GM21390 (cell line): ENCODE results near the gene CHSY1.

Experiments
- ATAC-seq: cut with Tn5 transposase; IDR thresholded peaks from one replicate; pipeline ENCODE4 v1.9.1; 2021; ENCODE audit not compliant: unreplicated experiment

The CHSY1 gene

GRCh38 chr15:101156509-101157159, 95.2 kb downstream of the CHSY1 start:
- ATAC-seq, result peak; percentile 81

DNA sequence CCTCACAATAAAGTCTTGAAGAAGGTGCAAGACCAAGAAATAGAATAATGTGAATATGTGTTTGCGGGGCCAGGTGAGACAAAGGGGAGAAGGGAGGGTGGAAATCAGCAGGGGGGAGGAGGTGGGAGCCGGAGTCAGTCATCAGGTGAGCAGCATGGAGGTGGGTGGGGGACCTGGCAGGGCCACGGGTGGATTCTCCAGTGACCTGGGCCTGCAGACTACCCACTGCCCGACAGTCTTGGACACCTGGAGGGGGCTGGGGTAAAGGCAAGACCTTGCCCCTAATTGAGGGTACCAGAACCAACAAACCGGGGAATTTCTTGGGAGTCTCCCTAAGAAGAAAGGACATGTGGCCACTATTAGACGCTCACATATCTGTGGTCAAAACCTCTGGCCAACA, 95.8 kb downstream of the CHSY1 start:
- no peak for ATAC-seq

DNA sequence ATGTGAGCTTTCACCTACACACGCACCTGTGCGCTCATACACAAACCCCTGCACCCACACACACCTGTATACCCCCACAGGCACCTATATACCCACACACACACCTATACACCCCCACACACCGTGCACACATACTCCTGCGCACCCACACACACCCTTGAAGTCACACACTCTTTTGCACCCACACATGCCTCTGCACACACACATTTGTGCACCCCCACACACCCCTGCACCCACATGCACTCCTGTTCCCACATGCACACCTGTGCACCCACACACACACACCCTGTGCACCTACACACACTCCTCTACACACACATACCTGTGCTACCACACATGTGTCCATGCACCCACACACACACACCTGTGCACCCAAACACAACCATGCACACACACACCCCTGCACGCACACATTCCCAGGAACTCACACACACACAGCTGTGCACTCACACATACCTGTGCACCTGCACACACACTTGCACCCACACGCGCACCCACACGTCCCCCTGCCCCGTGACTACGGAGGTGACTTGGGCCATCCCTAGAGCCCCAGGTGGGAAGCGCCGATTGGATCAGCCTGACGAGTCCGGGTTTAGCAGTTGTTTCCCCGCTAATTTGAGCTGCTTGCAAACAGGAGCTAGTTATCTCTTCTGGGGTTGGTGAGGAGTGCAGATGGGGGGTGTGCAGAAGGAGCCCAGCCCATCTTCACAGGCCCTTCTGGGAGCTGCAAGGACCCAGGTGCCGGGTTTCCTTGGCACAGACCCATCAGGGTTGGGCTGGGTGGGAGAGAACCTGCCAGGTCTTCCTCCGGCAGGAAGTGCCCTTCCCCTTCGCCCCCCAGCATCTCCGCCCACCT, 97.8 kb downstream of the CHSY1 start:
- ATAC-seq, result no peak

DNA sequence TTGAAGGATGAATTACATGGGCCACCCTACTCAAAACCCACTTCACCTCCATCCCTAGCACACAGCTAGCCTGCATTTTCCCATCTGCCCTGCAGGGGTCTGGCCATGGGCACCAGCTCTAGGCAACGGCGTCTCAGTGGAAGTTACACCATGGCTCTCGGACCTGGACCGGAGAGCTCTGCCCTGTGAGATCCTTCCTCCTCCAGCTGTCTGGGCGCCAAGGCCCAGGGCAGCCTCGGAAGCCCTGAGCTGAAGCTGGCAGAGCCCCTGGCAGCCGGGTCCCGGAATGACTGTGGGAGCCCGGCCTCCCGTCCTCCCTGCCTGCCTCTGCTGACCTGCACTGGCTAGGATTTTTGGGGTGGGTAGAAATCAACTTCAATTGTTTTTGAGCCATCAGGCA, 98.9 kb downstream of the CHSY1 start:
- no peak for ATAC-seq

DNA sequence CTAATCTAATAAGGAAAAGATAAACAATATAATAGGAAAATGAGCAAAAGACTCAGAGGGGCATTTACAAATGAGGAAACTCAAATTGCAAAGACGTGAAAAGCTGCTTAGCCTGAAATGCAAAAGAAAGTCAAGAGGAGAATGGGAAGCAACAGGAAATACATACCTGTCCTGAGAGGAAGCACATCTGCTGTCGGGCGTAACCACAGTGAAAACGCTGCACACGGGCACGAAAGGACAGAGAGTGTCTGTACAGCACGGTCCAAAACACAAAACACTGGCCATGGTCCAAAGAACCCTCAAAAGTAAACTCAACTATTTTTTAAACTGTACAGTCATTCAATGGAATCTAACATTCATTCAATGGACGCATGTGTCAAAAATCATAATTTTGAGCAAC, 100.6 kb downstream of the CHSY1 start:
- peak; percentile 52 for ATAC-seq

GRCh38 chr15:101150723-101151040, 101.2 kb downstream of the CHSY1 start:
- no peak for ATAC-seq

DNA sequence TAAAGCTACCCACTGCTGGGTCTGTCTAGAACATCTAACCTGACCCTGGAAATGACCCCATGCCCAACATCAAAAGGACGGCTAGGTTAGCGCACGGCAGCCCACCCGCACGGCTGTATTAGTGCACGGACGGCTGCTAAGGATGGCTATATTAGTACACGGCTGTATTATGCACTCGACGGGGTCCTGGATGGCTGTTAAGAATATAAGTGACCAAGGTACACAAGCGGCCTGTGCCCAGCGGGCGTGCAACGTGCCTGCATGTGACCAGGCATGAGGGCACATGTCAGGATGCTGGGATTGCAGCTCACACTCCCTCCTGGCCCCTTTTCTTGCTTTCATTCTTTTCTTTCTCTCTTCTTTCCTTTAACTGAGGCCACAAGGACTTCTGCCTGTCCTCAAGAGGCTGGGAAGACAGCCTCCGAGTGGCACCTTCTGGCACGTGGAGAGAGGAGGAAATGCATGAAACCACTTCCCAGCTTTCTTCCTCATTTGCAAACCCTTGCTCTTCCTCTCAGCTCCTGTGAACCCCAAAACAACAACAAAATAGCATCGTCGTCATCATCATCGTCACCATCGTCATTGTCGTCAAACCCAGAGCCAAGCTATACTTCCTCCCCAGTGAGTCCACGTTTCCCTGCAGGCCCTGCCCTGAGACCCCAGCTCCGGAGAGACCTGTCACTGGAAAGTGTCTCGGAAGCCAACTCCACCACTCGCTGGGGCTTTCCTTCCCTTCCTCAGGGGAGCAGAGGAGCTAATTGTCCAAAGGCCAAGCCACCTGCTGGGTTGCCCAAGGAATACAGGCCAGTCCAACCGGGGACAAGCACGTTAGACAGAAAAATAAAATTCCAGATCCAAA, 101.8 kb downstream of the CHSY1 start:
- ATAC-seq, result no peak

DNA sequence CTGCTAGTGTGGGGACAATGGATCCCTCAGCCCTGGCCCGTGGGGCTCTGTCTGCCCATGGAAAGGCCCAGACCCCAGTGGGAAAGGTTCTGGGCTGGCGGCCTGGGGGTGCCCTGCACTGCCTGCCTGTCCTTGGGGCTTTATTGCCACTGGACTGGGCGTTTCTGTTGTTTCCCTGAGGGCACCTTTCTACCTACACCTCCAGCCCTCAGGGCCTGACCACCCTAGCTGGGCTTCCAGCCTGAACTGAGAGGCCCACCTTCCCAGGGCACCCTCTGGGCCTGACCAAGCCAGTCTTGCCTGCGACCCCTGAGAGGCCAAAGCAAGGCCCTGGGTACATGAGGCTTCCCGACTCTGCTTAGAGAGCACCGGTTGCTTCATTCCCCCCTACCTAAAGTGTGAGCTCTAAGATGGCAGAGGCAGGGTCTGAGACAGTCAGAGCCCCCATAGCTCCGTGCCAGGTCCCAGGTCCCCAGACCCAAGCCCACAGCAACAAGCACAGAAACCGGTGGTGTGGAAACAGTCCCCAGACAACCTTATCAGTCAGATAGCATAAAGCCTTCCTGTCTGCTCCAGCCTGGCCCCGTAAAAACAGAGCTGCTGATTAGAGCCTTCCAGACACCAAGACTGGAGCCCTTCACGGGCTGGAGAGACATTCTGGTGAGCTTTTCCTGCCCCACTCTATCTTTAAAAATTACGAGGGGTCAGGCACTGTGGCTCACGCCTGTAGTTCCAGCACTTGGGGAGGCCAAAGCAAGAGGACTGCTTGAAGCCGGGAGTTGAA, 102.8 kb downstream of the CHSY1 start:
- no peak for ATAC-seq

- ATAC-seq, result no peak
Measured at GRCh38 chr15:101148166-101148880, 103.5 kb downstream of the CHSY1 start.

DNA sequence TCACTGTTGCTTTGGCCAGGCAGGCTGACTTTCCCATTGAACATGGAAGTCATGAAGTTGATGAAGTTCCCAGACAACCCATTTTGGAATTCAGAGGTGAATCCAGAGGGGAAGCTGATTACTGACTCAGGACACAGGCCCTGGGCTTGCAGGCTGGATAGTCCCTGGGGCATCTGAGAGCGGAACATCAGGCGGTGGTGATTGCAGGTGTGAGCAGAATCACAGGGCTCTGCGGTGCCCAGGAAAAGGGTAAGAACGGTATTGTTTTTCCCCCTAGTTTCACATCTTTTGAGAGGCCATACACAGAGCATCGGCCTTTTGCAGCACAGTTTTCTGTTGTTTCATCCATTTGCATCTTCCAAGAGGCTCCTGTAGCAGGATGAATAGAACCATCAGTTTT, 104.7 kb downstream of the CHSY1 start:
- ATAC-seq, result no peak

DNA sequence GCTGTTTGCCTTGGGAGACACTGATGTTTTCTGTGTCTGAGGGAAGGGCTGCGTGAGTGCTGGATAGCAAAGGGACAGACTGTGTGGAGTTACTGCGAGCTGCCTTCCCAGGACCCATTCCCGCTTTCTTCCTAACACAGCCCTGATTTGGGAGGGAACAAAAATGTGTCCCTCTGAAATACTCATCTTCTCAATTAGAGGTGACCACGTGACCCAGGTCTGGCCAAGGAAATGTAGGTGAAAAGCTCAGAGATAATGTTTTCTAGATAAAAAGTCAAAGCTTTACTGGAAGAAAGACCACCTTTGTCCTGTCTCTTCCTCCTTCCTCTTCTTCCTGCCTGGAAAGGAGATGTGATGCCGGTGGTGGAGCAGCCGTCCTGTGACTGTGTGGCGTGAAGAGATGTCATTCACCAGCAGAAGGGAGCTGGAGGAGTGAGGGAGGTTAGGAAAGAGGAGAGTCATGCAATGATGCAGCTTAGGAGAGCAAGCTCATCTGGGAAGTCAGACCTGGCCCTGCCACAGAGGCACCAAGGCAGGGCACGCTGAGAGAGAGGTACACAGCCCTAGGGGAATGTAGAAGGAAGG, 105.6 kb downstream of the CHSY1 start:
- ATAC-seq, result no peak

DNA sequence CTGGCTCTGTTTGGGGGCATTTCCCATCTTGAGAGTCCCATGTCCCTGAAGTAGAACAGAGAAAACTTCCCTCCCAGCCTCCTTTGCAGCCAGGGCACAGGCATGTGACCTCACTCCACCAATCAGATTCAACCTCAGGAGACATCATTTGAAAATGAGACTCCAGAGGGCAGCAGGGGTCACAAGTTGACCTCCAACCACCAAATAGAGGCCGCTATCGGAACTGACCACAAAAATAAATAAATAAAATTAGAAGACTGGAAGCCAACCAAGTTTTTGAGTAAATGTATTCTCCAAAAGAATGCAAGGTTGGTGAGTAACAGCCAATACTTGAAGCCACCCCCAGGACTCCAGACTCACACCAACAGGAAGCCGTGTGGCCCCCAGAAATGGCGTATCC, 106.5 kb downstream of the CHSY1 start:
- no peak for ATAC-seq

DNA sequence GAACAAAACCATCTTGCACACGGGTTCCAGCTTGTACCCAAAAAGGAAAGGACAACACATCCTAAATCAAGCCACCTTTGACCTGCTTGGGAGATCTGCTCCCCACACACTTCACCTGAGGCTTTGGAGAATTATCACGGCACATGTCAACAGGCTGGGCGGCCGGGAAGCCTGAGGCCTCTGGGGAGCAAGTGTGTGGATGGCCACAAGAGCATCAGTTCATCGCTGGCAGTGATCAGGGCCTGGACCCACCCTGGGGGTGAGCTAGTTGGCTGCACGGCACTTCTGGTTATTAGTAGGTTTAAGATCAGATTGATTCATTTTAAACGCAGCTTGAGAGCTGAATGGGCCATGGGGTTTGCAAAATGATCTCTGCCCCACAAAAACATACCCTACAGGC, 108.5 kb downstream of the CHSY1 start:
- ATAC-seq, result no peak

DNA sequence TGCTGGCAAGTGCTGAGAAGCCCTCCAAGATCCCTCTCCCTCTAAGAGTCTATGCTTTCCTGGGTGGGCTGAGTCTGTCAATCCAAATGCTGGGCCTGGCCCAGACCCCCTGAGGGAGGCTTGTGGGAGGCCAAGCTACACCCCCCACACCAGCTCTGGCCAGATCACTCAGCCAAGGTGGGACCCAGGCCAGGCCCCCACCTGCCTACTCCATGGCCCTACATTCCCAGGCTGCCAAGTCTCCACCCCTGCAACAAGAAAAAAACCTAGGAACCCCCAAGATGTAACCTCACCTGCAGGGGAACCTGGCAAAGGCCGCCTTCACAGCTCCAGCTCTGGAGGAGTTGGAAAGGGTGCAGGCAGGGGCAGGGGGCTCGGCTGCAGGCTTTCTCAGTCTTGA, 109.1 kb downstream of the CHSY1 start:
- no peak for ATAC-seq

DNA sequence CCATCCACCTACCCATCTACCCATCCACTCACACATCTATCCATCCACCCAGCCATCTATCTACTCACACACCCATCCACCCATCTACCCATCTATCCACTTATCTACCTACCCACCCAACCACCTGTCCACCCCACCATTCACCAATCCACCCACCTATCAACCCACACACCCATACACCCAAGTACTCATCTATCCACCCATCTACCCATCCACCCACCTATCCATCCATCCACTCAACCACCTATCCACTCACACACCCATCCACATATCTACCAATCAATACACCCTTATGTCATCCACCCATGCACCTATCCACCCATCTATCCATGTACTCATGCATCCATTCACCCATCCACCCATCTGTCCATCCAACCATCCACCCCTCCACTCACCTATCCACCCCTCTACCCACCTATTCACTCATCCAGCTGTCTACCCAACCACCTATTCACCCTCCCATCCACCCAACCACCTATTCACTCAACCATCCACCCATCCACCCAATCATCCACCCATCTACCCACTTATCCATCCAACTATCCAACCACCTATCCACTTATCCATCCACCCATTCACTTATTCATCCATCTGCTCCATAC, 109.8 kb downstream of the CHSY1 start:
- no peak for ATAC-seq

GRCh38 chr15:101140697-101141065, 111.2 kb downstream of the CHSY1 start:
- no peak for ATAC-seq

DNA sequence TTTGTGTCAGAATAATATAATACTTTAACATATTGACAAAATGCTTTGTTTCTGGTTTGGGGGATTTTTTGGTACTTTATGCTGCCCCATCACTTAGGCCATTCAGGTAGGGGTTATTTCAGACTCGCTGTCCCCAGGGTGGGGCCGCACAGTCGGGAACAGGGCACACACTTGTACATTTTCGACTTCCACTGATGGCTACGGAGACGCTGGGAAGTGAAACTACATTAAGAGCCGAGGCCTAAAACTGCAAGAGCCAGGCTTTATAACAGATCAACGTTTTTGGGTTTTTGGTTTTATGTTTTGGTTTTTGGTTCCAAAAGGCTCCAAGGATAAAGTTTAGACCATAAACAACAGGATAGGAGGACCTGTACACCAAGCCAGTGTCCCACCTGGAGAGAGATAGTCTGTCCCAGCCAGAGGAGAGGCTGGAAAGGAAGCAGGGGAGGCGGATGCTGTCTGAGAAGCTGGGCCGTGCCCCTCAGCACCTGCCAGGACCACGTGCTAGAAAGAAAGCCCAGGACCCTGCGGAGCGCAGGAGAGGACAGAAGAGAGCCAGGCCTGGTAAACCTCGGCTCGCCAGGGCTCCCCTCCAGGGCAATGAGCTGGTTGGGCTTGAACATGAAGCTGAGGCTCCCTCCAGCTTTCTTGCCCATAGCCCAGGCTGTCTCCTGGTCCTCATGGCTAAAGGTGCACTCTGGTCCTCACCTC, 111.7 kb downstream of the CHSY1 start:
- no peak for ATAC-seq

DNA sequence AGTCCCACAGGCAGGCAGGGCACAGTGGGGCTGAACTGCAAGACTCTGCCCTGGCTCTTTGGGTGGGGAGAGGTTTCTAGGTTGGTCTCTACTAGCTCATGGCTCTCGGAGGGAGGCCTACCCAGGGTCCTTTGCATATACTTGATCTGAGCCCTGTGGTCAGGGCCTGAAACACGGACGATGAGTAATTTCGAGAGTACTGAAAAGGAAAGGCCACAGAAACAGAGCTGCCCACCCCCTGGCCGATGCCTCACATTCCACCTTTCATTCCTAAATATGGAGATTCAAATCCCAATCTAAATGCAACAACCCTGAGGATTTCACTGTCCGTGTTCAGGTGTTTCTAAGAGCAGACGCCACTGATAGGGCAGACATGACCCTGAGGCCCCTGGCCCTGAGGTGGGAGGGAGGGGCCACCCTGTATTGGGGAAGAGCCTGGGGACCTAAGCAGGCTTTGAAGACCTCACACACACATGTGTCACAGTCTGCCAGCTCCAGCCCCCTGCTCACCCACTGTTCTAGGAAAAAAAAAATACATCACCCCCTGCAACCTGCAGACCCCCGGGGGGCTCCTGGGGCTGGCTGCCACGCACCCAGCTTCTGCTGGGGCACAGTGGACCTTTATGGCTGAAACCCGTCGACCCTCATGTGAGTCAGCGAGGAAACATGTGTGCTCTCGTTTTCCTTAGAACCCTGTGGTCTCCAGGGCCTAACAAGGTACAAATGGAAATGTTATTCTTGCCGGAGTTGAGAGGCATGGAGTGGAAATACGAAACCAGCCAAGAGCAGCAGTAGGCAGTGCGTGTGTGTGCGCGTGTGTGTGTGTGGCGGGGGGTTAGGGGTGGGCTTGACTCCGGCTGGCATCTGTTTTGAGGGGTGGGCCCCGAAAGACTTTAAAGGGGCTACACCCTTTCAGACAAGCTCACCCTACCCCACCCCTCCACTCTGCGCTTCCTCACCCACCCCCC, 112.7 kb downstream of the CHSY1 start:
- peak; percentile 62 for ATAC-seq
